Activated CD4-positive, alpha-beta T cell treated with anti-CD3 and anti-CD28 coated beads, Interleukin-2, amount 50 U/mL, for 24 hours (primary cell): Measurements from ENCODE around the gene BEND7.
"Not testable (repeated sequence)": the region's sequence is repeated elsewhere in the genome, so short reads cannot be mapped to it uniquely, and the experiment has no call there.

Experiments
- DNase-seq, 2 donors: peaks; one replicate each; pipeline ENCODE4 v3.0.0-alpha.2; 2020; ENCODE audit warnings: low read depth in 1 of 2, low spot score in 1 of 2

Gene BEND7

DNA sequence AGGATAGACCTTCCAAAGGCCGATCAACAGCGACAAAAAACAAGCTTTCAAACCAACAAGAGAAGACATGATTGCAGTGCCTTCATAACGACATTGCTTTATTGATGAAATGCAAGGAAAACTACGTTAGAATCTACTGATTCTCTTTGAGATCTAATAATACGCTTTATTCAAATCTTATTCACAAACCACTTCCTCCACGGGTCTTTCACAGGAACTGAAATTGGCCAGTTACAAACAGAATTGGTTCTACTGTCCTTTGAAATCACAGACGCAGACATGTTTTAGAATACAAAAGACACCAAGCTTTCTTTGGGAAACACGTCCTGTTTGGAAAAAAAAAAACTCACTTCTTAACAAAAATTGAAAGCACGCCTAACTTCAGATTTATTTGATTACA is 106.0 kb downstream of the BEND7 start:
- DNase-seq: no peak

DNA sequence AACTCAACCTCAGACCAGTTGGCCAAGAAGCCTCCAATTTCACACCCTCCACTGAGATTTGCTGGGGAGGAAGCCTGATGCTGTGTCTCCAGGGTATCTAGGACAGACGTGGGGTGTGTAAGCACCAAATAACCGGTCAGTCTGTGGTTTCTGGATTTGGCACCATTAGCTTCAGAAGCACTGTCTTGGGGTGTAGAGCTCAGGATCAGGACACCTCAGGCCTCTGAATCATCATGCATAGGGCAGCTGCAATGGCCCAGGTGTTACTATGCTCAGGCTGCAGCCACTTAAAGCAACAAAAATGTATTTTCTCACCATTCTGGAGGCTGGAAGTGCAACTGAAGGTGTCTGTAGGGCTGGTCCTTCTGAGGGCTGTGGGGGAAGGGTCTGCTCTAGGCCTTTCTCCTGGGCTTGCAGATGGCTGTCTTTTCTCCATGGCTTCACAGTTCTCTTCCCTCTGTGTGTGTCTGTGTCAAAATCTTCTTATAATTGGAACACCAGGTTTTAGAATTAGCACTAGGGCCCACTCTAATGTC is 107.4 kb downstream of the BEND7 start:
- no peak for DNase-seq

DNA sequence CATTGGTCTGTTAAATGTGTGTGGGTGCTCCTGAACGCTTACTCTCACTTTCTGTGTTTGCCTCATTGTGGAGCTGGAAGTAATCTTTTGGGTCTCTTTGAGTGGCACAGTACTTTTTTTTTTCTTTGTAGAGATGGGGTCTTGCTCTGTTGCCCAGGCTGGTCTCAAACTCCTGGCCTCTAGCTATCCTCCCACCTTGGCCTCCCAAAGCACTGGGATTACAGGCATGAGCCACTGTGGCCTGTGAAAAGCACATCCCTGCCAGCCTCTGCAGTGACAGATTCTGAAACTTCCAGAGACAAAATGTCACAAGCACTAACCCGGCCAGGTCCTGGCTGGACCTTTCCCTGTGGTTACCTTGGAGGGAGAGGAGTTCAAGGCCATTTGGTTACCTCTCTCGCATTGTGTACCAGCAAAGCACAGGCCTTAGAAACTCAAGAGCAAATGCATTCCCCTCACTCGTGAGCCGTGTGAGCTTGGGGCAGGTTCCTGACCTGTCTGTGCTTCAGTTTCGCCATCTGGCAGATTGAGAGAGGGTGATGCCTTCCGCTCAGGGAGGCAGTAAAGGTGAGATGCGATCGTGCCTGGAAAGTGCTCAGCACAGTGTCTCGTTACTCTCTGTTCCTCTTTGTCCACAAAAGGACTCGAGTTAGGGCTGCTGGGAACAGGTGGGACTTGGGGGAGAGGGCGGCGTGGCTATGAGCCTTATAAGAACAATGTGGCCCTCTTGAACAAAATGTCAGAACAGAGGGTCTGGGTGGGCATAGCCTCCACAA is 108.1 kb downstream of the BEND7 start:
- DNase-seq: no peak

DNA sequence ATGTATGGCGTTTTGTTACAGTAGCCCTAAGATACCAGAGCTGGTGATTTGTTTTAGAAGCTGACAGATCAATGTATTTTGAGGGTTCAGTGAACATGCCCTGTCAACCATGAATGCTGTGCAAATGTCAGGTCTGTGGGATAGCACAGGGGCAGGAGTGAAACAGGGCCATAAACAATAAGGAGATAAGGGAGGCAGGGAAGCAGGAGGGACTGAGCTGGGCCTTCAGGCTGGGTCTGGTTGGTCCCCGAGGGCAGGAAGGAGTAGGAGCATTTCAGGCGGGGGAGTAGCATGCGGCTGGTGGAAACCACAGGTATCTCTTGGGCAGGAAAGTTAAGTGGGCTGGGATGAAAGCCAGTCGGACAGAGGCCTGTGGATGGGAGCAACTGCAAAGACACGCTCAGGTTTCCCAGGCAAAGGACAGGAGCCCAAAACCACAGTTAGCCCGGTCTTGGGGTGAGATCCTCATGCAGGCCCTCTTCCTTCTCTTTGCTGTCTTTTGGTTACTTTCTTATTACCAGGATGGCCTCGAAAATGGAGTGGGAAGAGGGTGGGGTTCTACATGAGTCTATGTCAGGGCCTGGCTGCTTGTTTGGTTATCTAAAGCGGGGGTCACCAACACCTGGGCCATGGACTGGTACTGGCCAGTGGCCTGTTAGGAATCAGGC is 111.2 kb downstream of the BEND7 start:
- no peak for DNase-seq

DNA sequence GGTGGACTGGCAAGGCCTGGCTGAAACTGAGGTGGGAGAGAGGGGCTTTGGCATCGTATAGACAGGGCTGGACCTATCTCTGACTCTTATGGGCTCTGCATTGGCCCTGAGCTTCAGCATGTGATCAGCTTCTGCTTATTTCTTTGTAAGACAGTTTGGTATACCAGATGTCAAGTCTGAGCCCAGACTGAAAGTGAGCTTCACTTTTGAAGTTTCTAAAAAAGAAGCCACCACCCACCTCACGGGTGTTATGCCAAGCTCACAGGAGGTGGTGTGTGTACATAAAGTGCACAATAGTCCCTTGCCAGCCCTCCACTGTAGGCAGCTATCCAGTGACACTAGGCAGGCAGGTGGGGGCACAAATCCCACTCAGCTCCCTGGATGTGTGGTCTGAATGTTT is 112.1 kb downstream of the BEND7 start:
- DNase-seq: no peak

DNA sequence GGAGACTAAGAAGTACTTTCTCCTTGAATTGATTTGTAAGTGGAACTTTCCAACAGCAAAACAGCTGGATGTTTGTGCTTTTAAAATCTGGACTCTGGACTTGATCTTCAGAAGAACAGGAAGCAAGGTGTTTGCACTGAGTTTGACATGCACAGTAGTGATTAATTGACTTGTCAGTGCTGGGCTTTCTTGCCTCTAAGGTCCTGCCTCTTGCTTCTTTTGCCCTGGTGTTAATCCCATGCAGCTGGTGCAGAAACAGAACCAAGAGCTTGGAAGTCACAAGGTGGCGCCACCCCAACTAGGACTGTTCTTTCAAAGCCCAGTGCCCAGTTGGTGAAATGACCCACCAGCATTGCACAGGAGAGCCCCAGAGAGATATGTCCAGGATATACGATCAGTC is 114.0 kb downstream of the BEND7 start:
- no peak for DNase-seq

DNA sequence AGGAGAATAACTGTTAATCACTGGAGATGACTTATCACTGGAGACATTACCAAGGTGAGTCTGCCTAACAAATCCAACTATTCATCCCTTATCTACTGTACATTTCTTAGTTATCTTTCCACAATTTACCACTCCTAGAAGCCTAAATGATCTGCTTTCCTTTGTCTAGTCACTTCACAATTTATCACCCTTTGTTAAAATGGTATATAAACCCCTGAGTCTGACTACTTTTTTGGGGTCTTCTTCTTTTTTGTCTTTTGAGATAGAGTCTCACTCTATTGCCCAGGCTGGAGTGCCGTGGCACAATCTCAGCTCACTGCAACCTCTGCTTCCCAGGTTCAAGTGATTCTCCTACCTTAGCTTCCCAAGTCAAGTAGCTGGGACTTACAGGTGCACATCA is 114.7 kb downstream of the BEND7 start:
- DNase-seq: no peak

DNA sequence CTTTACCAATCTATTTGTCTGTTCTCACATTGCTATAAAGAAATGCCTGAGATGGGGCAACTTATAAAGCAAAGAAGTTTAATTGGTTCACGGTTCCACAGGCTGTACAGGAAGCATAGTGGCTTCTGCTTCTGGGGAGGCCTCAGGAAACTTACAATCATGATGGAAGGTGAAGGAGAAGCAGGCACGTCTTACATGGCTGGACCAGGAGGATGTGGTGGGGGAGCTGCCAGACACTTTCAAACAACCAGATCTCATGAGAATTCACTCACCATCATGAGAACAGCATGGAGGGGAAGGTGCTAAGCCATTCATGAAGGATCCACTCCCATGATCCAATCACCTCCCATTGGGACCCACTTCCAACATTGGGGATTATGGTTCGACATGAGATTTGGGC is 115.9 kb downstream of the BEND7 start:
- DNase-seq: no peak

DNA sequence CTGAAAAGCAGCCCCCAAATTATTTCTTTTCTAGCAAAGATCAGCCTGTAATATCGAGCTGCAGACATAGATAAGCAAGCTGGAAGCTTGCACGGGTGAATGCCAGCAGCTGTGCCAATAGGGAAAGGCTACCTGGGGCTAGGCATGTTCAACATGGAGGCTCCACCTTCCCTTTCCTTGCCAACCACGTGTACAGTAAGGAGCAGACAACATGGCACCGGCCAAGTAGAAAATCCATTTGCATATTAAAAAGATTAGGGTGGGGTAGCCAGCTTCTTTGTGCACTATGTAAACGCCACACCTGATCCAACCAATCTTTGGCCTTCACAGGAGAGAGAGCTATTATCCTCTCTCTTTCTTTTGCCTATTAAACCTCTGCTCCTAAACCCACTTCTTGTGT is 124.0 kb downstream of the BEND7 start:
- DNase-seq: no peak

DNA sequence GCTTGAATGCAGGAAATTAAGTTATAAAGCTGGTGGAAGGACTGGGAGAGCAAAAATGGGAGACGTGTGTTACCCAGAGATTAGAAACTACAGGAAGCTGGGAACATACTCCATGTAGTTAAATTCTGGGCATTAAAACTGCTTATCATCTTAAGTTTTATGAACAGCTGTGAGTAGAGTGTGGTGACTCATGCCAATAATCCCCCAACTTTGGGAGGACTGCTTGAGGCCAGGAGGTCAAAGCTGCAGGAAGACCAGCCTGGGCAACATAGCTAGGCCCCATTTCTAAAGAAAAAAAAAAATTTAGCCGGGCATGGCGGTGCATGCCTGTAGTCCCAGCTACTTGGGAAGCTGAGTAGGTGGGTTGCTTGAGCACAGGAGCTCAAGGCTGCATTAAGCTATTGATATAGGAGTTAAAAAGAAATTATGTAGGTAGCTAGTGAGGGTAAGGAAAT is 124.5 kb downstream of the BEND7 start:
- DNase-seq: no peak

DNA sequence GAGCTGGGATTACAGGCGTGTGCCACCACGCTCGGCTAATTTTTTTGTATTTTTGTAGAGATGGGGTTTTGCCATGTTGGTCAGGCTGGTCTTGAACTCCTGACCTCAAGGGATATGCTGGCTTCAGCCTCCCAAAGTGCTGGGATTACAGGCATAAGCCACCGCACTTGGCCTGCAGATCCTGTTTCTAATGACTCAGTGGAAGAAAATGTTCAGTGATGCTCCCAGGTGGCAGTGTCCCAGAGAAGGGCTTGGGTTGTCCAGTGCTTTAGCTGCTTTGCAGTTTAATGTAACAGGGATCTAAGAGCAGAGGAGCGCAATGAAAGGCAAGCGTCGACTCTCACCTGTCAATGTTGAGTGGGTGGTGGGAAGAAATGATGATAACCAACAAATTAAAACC is 125.4 kb downstream of the BEND7 start:
- DNase-seq: not testable (repeated sequence)

DNA sequence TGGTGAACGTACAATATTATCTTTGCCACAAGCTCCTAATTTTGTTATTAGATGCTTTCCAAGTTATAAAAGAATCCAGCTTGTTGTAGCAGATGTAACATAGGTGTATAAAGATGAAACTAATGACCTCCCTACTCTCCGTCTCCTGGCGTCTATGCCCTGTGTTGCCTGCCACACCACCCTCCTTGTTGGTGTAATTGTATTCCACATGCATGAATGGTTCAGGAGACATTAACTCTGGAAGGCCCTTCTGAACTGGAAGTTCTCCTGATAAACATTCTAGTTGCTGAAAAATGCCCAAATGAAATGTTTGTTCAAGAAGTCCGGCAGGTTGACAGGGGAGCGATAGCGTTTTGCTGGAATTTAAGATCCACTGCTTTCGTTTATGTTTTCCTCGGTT is 126.8 kb downstream of the BEND7 start:
- no peak for DNase-seq

DNA sequence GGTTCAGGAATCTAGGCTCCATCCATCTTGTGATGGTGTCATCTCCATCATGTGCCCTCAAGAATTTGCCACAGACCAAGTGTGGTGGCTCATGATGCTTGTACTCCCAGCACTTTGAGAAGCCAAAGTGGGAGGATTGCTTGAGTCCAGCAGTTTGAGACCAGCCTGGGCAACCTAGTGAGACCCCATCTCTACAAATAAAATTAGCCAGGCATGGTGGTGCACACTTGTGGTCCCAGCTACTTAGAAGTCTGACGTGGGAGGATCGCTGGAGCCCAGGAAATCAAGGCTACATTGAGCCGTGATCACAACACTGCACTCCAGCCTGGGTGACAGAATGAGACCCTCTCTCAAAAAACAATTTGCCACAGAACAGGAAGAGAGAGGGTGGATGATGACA is 127.7 kb downstream of the BEND7 start:
- DNase-seq: no peak

DNA sequence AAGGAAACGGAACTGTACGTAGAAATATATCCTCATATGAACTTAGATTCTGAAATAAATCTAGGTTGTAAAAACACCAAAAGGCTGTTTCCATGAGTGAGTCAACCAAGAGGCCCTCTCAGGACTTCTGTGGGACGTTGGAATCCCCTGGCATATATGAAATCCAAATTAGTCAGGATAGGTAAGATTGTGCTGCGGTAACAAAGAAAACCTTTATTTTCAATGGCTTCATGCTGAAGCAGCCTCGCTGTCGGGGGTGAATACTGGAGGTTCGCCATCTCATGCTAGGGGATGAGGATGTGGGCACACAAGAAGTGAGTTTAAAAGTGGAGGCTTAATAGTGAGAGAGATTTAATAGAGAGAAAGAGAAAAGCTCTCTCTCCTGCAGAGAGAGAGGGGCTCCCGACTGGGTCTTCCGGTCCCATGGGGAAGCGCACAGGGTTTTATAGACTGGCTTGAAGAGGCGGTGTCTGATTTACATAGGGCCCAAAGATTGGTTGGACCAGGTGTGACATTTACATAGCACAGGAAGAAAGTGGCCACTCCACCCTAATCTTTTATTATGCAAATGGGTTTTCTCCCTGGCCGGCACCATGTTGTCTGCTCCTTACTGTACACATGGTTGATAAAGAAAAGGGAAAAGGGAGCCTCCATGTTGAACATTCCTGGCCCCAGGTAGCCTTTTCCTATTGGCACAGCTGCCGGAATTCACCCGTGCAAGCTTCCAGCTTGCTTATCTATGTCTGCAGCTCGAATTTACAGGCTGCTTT is 128.4 kb downstream of the BEND7 start:
- no peak for DNase-seq

DNA sequence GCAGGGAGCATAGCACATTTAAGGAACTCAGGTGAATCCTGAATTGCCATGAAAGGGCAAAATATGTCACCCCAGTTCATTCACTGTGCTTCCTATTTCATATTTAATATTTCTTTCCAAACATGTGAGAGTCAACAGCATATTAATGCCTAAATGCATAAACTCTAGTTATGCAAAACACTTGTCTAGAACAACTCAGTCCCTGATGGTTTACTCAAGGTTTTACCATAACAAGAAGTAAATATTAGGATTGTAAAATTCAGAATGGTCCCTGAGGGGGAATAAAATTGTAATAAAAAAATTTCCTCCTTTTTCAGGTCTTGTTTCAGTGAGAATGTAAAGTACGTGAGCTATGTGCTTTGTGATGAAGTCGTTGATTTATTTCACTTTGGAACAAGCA is 129.1 kb downstream of the BEND7 start:
- no peak for DNase-seq

DNA sequence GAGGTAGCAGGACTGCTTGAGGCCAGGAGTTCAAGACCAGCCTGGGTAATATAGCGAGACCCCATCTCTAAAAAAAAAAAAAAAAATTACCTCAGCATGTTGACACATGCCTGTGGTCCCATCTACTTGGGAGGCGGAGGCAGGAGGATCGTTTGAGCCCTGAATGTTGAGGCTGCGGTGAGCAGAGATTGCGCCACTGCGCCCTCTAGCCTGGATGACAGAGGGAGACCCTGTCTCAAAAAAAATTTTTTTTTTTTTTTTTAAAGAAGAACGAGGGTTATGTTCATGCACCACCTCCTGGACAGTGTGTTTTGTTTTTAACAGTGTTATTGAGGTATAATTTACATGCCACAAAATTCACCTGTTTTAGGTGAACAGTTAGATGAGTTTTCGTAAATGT is 129.6 kb downstream of the BEND7 start:
- no peak for DNase-seq

DNA sequence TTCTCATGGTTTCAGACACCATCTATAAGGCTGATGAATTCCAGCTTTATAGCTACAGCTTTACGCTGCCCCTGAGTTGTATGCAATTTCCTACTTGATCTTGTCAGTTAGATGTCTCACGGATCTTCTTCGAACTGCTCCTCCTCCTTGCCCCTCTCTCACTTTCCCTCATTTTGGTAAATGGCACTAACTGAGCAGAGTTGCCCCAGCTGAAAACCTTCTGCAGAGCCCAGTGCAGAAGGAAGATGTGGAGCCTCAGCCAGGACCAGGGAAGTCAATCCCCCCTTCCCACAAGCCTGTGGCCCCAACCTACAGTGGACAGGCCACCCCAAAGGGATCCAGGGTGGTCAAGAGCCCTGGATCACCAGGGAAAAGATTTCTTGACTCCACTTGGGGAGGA is 131.8 kb downstream of the BEND7 start:
- no peak for DNase-seq

DNA sequence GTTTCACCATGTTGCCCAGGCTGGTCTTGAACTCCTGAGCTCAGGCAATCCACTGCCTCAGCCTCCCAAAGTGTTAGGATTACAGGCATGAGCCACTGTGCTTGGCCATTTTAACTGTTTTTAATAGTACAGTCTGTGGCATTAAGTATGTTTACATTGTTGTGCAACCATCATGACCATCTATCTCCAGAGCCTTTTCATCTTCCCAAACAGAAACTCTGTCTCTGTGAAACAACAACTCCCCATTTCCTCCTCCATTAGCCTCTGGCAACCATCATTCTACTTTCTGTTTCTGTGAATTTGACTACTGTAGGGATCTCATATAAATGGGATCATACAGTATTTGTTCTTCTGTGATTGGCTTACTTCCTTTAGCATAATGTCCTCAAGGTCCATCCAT is 132.4 kb downstream of the BEND7 start:
- no peak for DNase-seq

DNA sequence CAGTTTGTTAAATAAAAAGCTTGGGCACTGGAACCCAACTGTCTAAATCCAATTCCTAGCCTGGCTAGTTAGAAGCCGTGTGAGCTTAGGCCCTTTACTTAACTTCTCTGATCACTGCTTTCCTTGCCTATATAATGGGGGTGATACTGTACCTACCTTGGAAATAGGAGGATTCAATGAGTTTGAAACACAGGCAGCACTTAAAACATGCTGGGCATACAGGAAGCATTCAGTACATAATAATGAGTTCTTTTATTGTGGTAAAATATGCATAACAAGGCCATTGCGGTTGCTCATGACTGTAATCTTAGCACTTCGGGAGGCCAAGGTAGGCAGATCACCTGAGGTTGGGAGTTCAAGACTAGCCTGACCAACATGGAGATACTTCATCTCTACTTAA is 133.3 kb downstream of the BEND7 start:
- DNase-seq: no peak

DNA sequence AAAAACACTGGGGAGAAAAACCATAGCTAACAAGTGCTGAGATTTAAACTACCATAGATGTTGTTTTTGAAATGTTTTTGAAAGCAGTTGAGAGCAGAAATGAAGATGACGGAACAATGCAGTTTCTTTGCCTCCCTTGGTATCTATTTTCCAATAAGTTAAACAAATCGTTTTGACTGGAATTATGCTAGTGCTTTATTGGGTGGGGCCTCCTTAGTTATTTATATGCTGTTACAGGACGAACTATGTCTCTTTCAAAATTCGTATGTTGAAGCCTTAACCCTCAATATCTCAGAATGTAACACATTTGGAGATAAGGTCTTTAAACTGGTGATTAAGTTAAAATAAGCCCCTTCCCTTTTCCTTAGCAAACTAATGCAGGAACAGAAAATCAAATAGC is 135.2 kb downstream of the BEND7 start:
- DNase-seq: no peak

DNA sequence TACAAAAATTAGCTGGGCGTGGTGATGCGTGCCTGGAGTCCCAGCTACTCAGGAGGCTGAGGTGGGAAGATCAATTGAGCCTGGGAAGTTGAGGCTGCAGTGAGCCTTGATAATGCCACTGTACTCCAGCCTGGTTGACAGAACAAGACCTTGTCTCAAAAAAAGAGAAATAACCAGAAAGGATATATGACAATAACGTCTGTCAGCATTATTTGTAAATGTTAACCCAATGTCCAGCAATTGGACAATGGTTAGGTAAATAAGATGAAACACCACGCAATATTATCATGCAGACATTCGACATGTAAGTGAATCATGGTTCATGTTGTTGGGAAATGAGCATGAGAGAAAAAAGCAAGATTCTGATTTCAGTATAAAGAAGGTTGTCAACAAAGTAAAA is 136.1 kb downstream of the BEND7 start:
- DNase-seq: no peak
